K562 (cell line): ENCODE data around the gene ARMH1.

ENCODE experiments used
- EZH2 ChIP-seq: IDR thresholded peaks from 2 replicates; pipeline ENCODE4 v1.6.1; 2012; ENCODE audit warnings: low read depth, mild to moderate bottlenecking, inconsistent platforms, low read length, borderline replicate concordance
- FOXA1 ChIP-seq: fragments of 450-650 bp; IDR thresholded peaks from 2 replicates; pipeline ENCODE4 v1.6.1; 2016; ENCODE audit warnings: mild to moderate bottlenecking, borderline replicate concordance
- SMC3 ChIP-seq: conservative IDR thresholded peaks from 2 replicates; pipeline ENCODE4 v1.6.1; 2011; ENCODE audit warnings: low read depth, low read length, improper control_type of control experiment; ENCODE audit not compliant: insufficient read depth
- TF ChIP-seq, protein P1 (sequence below), 3 experiments: IDR thresholded peaks in 2 of 3; conservative IDR thresholded peaks in 1 of 3; 2 replicates each; pipeline ENCODE4 v1.5.1; 2011 to 2012; ENCODE audit warnings: low read length in 3 of 3, mild to moderate bottlenecking in 3 of 3, control low read depth in 2 of 3, improper control_type of control experiment in 1 of 3, inconsistent platforms in 1 of 3, low read depth in 1 of 3, mixed read lengths in 1 of 3, moderate library complexity in 1 of 3; ENCODE audit not compliant: insufficient read depth in 2 of 3

DNA sequence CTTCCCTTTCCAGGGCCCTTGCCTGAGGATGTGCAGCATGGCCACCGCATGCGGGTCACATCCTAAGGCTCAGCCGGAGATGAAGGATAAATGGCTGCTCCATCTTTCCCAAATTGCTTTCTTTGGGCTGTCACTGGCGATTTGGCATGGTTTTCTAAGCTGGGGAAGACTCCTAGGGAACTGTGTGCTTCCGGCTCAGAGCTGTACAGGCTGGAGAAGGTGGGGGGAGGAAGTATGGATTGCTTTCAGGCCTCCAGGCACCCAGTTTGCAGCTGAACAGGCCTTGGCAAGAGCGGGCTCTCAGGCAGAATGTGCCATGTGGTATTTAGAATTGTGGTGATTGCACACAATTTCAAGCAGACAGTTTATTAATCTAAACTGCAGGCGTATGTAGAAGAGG, 49.2 kb upstream of the ARMH1 start:
- TF ChIP-seq FOXA1 (no peak), SMC3 (no peak), EZH2 (no peak)
- TF ChIP-seq, protein P1, sequence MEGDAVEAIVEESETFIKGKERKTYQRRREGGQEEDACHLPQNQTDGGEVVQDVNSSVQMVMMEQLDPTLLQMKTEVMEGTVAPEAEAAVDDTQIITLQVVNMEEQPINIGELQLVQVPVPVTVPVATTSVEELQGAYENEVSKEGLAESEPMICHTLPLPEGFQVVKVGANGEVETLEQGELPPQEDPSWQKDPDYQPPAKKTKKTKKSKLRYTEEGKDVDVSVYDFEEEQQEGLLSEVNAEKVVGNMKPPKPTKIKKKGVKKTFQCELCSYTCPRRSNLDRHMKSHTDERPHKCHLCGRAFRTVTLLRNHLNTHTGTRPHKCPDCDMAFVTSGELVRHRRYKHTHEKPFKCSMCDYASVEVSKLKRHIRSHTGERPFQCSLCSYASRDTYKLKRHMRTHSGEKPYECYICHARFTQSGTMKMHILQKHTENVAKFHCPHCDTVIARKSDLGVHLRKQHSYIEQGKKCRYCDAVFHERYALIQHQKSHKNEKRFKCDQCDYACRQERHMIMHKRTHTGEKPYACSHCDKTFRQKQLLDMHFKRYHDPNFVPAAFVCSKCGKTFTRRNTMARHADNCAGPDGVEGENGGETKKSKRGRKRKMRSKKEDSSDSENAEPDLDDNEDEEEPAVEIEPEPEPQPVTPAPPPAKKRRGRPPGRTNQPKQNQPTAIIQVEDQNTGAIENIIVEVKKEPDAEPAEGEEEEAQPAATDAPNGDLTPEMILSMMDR (IDR thresholded peaks at IDR 0.05 in 2 of 3, conservative IDR thresholded peaks at IDR 0.05 in 1 of 3; ENCODE audit: insufficient read depth in 2 of 3, low read depth in 1 of 3, low read length in 3 of 3) = no peak
